Activated naive CD8-positive, alpha-beta T cell (primary cell): Measurements from ENCODE around the gene MAST4.

Experiments used
- H3K27ac Mint-ChIP-seq: one replicate; pipeline ENCODE4 v1.8.0; 2021; ENCODE audit warnings: mixed read lengths
- H3K27me3 Mint-ChIP-seq: one replicate; pipeline ENCODE4 v1.8.0; 2021; ENCODE audit warnings: mixed read lengths
- H3K36me3 Mint-ChIP-seq: one replicate; pipeline ENCODE4 v1.8.0; 2021; ENCODE audit warnings: mixed read lengths
- H3K4me1 Mint-ChIP-seq: one replicate; pipeline ENCODE4 v1.8.0; 2021; ENCODE audit warnings: low read depth, mixed read lengths
- H3K4me3 Mint-ChIP-seq: one replicate; pipeline ENCODE4 v1.8.0; 2021; ENCODE audit warnings: mild to moderate bottlenecking, mixed read lengths
- H3K9me3 Mint-ChIP-seq: one replicate; pipeline ENCODE4 v1.8.0; 2021; ENCODE audit warnings: low read depth, mixed read lengths

Gene MAST4

DNA sequence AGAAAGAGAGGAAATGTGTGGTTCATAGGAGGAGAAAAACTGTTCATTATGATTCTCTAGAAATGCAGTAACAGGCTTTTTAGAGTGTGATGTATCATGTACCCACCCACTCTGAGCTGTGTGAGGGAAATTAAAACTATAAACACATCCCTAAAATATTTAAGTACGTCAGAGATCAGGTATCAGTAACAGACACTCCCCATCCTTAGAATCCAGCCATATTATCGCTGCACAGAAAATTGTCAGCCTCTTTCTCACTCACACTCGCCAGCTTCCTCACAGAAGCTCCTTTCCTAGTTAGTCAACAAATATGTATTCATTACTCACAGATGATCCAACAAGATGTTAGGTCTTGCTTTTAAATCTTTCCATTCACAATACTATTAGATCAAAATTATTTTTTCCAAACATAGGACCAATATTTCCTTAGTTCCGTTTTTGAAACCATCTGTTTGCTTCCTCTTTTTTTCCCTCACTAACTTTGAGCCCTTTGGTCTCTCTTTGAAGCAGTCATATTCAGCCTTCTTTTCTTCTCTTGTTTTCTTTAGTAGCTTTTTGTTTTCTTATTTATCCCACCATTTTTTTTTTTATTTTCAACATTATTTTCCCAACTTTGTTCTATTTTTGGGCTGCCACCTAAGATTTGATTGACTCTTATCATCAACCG lies 13.6 kb upstream of the MAST4 start:
- H3K9me3 Mint-ChIP-seq = no peaks in the 10 kb centered on the region
- no peak overlapping the region for H3K27ac Mint-ChIP-seq
- H3K36me3 Mint-ChIP-seq = no peaks in the 10 kb centered on the region
- no peaks in the 10 kb centered on the region for H3K4me1 Mint-ChIP-seq
- peaks cover 8% of the 10 kb centered on the region for H3K27me3 Mint-ChIP-seq
- H3K4me3 Mint-ChIP-seq = no peak overlapping the region

DNA sequence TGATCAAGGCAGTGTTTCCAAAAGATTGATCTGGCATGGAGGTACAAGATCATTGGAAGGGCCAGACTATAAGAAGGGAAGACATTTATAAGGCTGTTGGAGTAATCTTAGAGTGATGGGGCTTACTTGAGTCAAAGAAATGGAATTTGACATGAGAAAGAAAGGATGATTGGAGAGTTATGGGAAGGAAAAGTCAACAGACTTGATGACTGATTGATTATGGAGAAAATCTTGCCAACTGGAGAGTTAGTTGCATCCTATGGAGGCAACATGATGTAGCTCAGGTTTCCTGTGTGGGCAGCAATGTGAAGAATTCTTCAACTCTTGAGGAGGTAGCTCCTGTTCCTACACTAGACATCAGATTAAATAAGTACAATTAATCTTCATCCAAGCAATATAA lies 10.9 kb upstream of the MAST4 start:
- Mint-ChIP-seq H3K27ac (no peak overlapping the region), H3K4me1 (no peaks in the 10 kb centered on the region), H3K36me3 (no peaks in the 10 kb centered on the region), H3K9me3 (no peaks in the 10 kb centered on the region), H3K4me3 (no peak overlapping the region), H3K27me3 (peaks cover 12% of the 10 kb centered on the region)

DNA sequence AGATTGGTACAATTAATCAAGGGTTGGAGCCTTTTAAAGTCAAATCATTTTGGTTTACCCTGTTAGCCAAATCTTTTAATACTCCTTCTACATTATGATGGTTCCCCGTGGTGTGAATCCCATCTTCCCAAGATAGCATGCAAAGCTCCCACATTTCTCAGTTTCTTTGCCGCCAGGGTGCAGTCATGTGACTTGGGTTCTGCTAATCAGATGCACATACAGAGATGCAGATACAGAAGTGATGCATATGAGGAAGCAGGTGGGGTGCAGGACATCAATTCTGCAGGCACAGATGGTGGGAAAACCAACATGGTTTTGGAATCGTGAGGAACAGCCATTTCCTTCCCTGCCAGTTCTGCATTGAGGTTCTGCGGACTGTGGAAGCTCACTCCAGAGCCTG lies 8.4 kb upstream of the MAST4 start:
- H3K36me3 Mint-ChIP-seq = no peaks in the 10 kb centered on the region
- H3K27me3 Mint-ChIP-seq = peaks cover 17% of the 10 kb centered on the region

DNA sequence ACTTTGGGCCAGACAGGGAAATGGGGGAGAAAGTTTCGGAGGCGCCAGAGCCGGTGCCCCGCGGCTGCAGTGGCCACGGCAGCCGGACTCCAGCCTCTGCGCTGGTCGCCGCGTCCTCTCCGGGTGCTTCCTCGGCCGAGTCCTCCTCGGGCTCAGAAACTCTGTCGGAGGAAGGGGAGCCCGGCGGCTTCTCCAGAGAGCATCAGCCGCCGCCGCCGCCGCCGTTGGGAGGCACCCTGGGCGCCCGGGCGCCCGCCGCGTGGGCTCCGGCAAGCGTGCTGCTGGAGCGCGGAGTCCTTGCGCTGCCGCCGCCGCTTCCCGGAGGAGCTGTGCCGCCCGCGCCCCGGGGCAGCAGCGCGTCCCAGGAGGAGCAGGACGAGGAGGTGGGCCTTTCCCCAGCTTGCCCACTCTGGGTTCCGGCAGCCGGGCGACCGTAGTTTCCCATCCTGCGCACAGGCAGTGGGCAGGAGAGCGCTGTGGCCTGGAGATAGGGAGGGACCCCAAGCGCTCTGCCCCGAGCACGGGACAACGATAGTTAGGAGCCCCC lies 516 bp downstream of the MAST4 start:
- peak overlapping the region; percentile 83 for H3K4me3 Mint-ChIP-seq
- no peaks in the 10 kb centered on the region for H3K9me3 Mint-ChIP-seq
- no peak overlapping the region for H3K27ac Mint-ChIP-seq
- H3K27me3 Mint-ChIP-seq = peaks cover 42% of the 10 kb centered on the region
- peaks cover 19% of the 10 kb centered on the region for H3K4me1 Mint-ChIP-seq
- no peaks in the 10 kb centered on the region for H3K36me3 Mint-ChIP-seq

More for the DNA sequence above, 8.4 kb upstream of the MAST4 start:
- Mint-ChIP-seq H3K27ac (no peak overlapping the region), H3K4me1 (no peaks in the 10 kb centered on the region), H3K4me3 (no peak overlapping the region), H3K9me3 (no peaks in the 10 kb centered on the region)

DNA sequence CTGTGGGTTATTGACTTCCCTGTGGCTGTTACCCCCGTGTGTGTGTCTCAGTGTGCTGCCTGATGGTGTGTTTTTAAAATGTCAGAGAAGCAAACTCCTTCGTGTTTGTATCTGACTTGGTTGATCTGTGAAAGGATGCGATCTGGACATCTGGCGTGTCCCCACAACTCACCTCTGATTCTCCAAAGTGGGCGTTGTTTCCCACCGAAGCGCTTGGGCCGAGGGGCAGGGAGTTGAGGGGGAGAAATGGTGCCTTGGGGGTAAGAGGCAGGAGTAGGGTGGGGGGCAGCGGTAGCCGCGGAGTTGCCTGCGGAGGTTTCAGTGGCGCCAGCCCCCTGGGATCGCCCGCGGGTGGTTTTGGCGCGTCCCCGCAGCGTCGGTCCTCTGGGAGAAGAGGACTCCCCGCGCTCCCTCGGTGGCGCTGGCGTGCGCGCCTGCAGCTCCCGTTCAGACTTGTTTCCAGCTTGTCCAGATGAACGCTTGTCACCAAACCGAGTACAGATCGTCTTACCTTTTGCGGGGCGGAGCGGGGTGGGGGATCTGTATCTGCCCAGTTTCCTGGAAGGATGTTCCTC lies 1.1 kb downstream of the MAST4 start:
- Mint-ChIP-seq H3K36me3 (no peaks in the 10 kb centered on the region), H3K27me3 (peaks cover 39% of the 10 kb centered on the region), H3K27ac (no peak overlapping the region), H3K4me3 (peak overlapping the region; percentile 83), H3K9me3 (no peaks in the 10 kb centered on the region), H3K4me1 (peaks cover 19% of the 10 kb centered on the region)

DNA sequence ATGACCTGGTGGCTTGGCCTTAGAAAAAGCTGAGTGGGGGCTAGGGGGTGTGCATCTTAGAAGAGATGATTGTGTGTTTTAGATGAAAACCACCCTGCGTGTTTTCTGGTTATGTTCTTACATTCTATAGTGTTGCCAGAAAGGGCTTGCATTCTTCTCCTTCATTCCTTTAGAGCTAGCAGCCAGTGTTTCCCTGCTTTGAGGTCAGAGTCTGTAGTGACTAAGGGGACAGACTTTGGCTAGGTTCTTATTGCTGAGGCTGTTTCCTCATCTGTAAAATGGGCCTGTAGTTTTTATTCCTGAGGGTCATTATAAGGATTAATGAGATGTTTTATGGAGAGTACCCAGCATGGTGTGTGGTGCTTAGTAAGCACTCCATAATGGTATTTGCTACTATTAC lies 6.4 kb downstream of the MAST4 start:
- peaks cover 6% of the 10 kb centered on the region for H3K4me1 Mint-ChIP-seq
- H3K36me3 Mint-ChIP-seq = no peaks in the 10 kb centered on the region
- peaks cover 18% of the 10 kb centered on the region for H3K27me3 Mint-ChIP-seq
- H3K9me3 Mint-ChIP-seq = no peaks in the 10 kb centered on the region
- H3K27ac Mint-ChIP-seq = no peak overlapping the region
- H3K4me3 Mint-ChIP-seq = no peak overlapping the region

DNA sequence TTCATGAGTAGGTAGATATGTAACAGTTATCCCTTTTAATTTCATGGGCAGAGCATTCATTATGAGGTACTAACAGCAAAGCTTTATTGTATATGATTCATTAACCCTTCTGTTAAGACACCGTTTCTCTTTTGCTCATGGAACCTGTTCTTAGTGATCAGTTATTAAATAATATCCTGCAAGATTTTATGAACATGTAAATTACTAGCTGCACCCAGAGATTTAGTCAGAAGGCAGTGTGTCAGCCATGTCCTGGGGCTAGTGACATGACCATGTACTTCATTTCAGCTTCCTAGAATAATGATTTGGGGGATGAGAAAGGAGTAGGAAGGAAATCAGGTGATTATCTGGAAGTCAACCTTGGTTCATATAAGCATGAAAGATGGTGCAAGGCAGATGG lies 7.0 kb downstream of the MAST4 start:
- Mint-ChIP-seq H3K27me3 (peaks cover 14% of the 10 kb centered on the region), H3K36me3 (no peaks in the 10 kb centered on the region), H3K4me1 (peaks cover 4% of the 10 kb centered on the region), H3K4me3 (no peak overlapping the region), H3K9me3 (no peaks in the 10 kb centered on the region), H3K27ac (no peak overlapping the region)

DNA sequence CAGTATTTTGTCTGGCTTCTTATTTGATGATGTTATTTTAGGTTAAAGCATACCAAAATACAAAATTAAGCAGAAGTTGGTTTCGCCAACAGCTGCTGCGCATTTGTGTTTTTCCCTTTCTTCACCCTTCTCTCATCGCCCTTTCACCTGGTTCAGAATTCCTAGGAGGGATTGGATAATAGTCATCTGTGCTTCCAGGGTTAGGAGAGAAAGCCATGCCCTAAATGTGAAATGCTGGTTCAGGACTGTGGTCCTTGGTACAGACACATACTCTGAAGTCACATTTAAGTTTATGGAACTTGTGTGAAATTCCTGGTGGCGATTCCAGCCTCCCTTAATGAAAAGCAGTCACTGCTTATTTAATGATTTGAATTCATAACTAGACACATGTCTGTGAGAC lies 7.7 kb downstream of the MAST4 start:
- no peaks in the 10 kb centered on the region for H3K9me3 Mint-ChIP-seq
- peaks cover 9% of the 10 kb centered on the region for H3K27me3 Mint-ChIP-seq
- H3K4me1 Mint-ChIP-seq = no peaks in the 10 kb centered on the region
- no peaks in the 10 kb centered on the region for H3K36me3 Mint-ChIP-seq
- no peak overlapping the region for H3K27ac Mint-ChIP-seq
- no peak overlapping the region for H3K4me3 Mint-ChIP-seq

DNA sequence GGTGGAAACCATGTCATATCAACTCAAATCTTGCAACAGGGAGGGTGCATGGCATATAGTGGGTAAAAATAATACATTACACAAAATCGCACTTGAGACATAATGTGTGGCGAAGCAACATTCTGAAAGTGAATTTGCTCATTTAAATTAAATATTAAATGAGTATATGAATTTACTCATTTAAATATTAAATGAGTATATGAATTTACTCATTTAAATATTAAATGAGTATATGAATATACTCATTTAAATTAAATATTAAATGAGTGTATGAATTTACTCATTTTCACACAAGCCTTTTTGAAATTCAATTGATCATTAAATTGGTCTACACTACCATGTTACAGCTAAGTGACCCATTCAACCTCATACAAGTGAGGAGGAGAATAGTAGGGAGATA lies 10.5 kb downstream of the MAST4 start:
- Mint-ChIP-seq H3K9me3 (no peaks in the 10 kb centered on the region), H3K27ac (no peak overlapping the region), H3K4me1 (no peaks in the 10 kb centered on the region), H3K4me3 (no peak overlapping the region), H3K27me3 (peaks cover 10% of the 10 kb centered on the region), H3K36me3 (no peaks in the 10 kb centered on the region)

DNA sequence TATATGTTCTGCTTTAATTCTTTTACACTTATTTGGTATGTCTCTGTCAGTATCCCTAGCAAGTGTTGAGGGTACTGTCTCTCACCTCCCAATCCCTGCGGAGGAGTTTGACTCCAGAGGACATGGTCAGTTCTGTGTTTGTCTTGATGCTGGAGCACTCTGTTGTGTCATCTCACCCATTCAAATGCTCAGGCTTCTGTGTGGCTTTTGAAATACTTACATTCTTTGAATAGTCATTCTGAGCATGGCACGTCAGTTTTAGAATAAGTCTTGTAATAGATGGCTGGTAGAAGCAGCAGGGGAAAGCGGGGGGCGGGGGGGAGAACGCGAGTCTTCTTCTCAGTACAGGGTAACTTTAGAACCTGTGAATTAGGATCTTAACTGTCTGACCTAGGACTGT lies 12.3 kb downstream of the MAST4 start:
- Mint-ChIP-seq H3K27ac (no peak overlapping the region), H3K4me3 (no peak overlapping the region), H3K36me3 (no peaks in the 10 kb centered on the region), H3K9me3 (no peaks in the 10 kb centered on the region), H3K4me1 (no peaks in the 10 kb centered on the region), H3K27me3 (peaks cover 8% of the 10 kb centered on the region)

DNA sequence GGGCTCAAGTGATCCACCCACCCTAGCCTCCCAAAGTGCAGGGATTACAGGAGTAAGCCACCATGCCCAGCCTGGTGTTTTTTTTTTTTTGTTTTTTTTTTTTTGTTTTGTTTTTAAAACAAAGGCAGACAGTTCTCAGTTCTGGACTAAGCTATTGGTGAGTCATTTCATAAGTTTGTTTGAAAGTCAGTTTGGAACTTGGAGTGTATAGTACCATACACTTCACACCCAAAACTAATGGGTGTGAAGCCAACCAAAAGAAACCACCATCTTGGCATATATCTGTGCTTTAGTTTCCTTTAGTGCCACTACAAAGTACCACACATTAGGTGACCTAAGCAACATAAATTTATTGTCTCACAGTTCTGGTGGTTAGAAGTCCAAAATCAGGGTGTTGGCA lies 13.4 kb downstream of the MAST4 start:
- Mint-ChIP-seq H3K4me1 (no peaks in the 10 kb centered on the region), H3K9me3 (no peaks in the 10 kb centered on the region), H3K36me3 (no peaks in the 10 kb centered on the region), H3K4me3 (no peak overlapping the region), H3K27me3 (peaks cover 8% of the 10 kb centered on the region), H3K27ac (no peak overlapping the region)

DNA sequence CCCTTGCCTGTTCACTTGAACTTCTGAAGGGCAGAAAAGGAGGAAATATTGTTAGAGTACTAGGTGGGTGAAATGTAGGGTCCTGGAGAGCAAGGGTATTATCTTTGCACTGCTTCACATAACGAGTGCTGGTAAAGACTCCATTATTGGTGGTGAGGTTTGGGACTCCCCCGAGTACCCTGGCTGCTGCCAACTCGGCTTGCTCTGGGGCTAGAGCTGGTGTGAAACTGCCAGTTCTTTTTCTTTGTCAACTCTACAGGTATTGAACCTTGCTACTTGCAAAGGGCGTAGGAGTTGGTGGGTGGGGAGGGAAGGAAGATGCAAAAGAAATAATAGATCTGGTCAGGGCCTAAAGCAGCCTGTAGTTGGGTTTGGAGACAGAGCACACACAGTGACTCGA lies 16.0 kb downstream of the MAST4 start:
- peaks cover 2% of the 10 kb centered on the region for H3K4me1 Mint-ChIP-seq
- no peak overlapping the region for H3K4me3 Mint-ChIP-seq
- H3K9me3 Mint-ChIP-seq = no peaks in the 10 kb centered on the region
- H3K27ac Mint-ChIP-seq = no peak overlapping the region
- peaks cover 8% of the 10 kb centered on the region for H3K27me3 Mint-ChIP-seq
- H3K36me3 Mint-ChIP-seq = no peaks in the 10 kb centered on the region

DNA sequence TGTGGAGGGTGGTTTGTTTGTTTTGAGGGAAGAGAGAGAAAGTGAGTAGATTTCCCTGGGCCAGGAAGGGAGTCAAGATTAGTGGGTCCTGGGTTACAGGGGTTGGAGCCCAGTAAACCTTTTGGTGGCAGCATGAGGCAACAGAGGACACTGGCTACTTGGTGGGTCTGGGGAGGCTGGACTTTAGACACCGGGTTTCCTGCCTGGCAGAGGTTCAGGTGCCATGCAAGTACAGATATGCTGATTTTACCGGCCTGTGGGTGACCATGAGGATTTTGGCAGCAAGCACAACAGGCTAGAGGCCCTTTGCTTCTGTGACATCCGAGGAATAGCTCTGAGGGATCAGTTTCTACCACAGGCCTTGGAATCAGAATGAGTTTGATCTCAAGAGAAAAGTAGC lies 18.9 kb downstream of the MAST4 start:
- no peaks in the 10 kb centered on the region for H3K9me3 Mint-ChIP-seq
- H3K27ac Mint-ChIP-seq = no peak overlapping the region
- H3K4me3 Mint-ChIP-seq = no peak overlapping the region
- peaks cover 6% of the 10 kb centered on the region for H3K4me1 Mint-ChIP-seq
- no peaks in the 10 kb centered on the region for H3K36me3 Mint-ChIP-seq
- H3K27me3 Mint-ChIP-seq = peaks cover 4% of the 10 kb centered on the region

DNA sequence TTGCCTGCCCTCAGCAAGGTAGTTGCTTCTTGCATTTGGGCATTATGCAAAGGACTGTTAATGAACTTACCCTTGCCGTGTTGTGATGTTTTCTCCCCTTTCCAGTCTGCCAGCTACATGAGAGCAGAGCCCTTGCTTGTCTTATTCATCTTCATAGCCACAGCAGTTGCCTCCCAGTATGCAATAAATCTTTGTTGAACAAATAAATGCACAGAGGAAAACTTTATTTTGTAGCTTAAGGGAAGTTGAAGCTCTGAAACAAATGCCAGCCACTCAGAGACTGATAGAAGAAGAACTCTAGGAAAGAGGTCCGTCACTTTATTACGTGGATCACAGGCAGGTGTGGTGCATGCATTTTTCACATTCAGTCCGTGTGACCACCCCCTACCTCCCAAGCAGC lies 19.7 kb downstream of the MAST4 start:
- H3K27ac Mint-ChIP-seq = no peak overlapping the region
- H3K36me3 Mint-ChIP-seq = no peaks in the 10 kb centered on the region
- peaks cover 6% of the 10 kb centered on the region for H3K4me1 Mint-ChIP-seq
- no peaks in the 10 kb centered on the region for H3K9me3 Mint-ChIP-seq
- no peak overlapping the region for H3K4me3 Mint-ChIP-seq
- H3K27me3 Mint-ChIP-seq = peaks cover 6% of the 10 kb centered on the region

DNA sequence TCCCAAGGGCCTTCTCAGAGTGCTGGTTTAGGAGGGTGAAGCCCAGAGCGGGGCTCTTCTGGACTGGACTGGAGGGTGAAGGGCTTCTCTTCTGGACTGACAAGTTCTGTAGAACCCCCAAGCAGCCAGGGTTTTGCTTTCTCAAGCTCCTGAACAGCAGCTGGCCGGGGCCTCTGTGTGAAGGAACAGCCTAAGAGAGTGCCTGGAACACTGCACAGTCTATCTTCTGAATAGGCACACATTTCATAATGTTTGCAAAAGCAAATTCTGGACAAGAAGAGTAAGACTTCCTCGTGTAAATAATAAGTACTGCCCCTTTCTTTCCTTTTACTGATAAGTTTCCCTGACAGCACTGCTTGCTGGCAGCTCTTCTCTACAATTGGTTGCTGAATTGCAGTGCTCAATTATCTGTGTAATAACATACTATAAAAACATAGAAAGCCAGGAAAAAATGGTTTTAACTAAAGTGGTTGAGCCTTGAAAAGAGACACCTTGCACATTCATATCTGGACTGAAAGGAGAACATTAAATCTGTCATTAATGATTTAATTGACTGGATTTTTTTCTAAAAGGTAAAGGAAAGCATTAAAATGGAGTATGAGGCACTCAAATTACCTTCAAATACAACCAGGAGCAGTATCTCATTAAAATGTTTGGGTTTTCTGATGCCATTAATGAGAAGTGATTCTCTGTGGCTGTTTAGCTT lies 20.5 kb downstream of the MAST4 start:
- no peaks in the 10 kb centered on the region for H3K36me3 Mint-ChIP-seq
- no peaks in the 10 kb centered on the region for H3K9me3 Mint-ChIP-seq
- no peak overlapping the region for H3K27ac Mint-ChIP-seq
- H3K4me1 Mint-ChIP-seq = peaks cover 6% of the 10 kb centered on the region
- no peak overlapping the region for H3K4me3 Mint-ChIP-seq
- peaks cover 3% of the 10 kb centered on the region for H3K27me3 Mint-ChIP-seq
